GM18858 (cell line): ENCODE measurements around the gene WDR91.
A peak's percentile ranks its signal among the peaks of the same experiment; 100 is the strongest.

ENCODE experiments used
- ATAC-seq: cut with Tn5 transposase; IDR thresholded peaks from one replicate; pipeline ENCODE4 v1.9.1; 2021; ENCODE audit not compliant: unreplicated experiment

The WDR91 gene

DNA sequence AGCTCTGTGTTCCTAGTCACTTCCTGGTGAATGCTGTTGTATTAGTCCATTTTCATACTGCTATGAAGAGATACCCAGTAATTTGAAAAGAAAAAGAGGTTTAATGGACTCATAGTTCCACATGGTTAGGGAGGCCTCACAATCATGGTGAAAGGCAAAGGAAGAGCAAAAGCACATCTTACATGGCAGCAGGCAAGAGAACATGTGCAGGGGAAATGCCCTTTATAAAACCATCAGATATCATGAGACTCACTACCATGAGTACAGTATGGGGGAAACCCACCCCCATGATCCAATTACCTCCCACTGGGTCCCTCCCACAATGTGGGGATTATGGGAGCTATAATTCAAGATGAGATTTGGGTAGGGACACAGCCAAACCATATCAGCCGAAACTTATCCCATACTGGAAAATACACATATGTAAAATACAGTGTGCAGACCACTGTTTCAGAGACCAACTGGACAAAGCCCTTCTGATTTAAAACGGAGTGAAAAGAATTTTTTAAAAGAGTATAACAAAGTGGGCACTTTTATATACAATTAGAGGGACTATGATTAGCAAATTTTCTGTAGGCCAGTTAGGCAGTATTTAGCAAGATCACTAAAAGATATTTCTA, 48.8 kb downstream of the WDR91 start:
- ATAC-seq, result no peak

DNA sequence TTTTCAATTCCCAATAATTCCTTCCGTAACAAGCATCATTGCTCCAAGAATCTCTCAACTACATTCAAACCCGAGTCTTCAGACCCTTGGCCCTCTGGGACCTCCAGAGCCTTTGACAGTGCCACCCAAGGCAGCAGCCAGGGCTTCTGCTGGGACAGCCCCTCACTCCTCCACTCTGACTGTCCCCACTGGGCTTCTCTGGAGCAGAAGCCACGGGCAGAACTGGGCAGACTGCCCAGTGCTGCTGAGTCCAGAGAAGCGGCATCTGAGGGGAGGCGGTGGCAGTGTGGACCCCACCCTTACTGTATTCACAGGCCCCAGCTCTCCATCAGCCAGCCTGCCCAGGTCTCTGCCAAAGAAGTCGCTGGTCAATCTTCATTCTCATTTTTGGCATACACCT, 49.7 kb downstream of the WDR91 start:
- ATAC-seq, result no peak

DNA sequence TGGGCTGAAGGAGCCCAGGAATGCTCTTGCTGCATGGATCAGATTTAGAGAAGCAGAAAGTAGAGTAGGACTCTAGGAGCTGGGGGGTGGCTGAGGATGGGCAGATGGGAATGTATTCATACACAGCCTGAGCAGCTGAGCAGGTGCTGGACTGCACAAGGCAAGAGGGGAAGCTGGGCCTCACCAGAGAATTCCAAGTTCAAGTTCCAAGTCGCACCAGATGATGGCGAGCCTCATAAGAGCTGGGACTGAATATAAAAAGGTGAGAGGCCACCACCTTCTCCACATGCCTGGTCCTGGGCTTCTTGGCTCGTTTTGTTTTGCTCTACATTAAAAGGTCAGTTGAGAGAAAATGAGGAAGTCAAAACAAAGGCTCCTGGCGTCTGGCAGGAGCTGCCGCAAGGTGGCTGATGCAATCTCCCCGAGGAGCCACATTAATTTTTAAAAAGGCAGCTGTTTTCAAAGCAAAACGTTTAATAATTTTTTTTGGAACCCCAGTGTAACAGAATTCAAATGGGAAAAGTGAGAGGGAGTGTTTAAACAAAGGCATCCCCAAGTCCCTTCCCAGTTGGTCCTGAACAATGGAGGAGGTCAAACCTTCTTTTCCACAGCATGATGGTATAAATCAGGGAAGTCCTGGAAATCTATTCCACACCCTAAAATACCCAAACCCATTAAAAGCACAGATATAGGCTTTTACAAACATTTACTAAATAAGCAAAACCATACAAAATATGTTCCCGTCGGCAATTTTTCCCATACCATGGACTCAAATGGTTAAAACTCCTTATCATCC, 50.3 kb downstream of the WDR91 start:
- ATAC-seq, result no peak

DNA sequence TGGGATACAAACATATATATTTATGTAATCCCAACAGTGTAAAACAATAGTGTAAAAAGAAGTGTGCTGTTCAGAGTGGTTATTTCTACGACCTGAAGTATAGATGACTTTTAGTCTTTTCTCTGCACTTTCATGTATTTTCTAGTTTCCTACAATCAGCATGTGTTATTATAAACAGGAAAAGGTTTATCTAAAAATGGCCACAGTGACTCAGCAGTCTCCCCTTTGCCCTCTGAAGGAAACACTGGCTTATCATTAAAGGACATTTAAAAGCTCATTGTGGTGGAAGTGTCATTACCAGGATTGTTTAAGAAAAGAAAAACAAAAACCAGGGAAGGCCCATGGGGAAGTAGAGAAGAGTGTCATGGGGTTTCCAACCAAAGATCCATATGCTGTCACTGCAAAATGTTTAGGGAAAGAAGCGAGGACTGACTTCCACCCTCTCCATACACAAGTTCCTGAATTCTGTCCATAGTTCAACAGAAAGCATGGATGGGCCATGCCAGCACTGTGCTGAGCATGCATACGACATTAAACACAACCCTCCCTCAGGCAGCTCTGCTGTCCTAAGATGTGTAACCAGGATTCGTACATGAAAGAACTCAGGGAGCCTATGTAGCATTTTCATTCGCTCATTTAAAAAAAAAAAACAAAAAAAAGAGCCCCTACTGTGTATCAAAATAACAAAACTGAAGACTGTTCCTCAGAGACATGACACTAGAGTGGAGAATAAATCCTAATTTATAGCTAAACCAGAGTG, 51.0 kb downstream of the WDR91 start:
- no peak for ATAC-seq

DNA sequence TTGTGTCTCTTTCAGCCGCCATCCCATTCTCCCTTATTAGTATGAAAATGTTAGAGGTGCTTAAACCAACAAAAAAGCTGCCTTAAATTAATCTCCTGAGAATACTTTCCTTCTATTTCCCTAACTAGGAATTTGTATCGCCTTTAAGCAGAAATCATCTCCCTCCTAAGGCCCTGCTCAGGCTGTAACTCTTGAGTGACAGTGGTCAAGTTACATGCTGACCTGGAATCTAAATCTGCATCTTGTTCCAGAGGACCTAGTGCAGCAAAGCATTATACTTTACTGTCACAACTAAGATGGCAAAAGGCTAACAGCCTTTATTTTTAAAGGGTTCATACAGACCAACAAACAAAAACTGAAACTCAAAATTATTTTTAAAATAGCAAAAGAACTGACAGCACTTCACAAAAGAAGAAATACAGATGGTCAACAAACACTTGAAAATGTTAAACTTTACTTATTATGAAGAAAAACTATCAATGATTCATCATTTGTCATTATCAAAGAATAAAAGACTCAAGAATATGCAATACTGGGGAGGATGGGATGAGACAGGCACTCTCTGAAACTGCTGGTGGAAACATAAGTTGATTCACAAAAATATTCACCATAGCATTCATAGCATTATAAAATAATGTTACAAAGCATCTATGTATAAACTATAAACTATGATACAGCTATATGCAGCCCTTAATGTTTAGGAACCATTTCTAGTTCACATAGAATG, 51.8 kb downstream of the WDR91 start:
- ATAC-seq, result no peak

DNA sequence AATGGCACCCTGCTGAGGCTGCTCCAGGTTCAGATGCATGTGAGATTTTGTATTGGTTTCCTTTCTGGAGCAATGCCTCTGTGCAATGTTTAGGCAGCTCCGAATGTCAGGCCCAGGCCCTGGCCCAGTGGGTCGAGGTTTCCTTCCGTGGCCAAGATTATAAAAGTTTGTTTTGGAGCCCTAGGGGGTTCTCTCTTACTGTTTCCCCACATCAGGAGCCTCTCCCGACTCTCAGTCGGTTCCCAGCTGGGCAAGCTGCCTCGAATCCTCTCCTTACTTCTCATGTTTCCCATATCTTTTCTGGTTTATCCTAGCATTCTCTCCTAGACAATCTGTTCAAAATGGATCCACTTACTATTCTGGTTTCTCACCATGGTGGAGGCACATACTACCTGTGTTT, 52.5 kb downstream of the WDR91 start:
- no peak for ATAC-seq

DNA sequence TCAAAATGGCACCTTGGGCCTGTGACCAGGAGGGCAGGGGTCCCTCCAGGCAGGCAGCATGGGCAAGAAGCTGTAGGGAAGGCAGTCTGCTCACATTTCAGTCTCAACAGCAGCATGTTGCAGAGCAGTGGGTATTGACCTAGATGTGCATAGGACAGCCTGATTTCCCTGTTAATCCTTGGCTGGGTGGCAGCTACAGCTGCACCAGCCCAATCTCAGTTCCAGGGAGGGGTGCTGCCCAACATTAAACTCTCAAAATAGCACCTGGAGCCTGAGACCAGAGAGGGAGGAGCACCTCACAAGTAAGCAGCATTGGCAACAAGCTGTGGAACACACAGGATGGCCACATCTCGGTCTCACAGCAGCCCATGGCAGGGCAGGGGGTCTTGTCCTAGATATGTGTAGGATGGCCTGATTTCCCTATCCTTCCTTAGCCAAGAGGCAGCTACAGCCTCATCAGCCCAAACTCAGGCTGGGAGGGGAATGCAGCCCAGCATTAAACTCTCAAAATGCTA, 53.1 kb downstream of the WDR91 start:
- ATAC-seq, result no peak

DNA sequence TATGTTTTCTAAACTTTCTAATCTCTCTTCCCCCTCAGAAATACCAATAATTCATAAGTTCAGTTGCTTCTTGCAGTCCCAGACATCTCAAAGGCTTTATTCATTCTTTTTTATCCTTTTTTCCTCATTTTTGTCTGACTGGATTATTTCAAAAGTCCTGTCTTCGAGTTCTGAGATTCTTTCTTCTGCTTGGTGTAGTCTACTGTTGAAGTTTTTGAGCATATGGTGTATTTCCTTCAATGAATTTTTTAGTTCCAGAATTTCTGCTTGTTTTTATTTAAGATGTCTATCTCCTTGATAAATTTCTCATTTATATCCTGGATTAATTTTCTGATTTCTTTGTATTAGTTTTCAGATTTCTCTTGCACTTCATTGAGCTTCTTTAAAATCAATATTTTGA, 55.0 kb downstream of the WDR91 start:
- no peak for ATAC-seq

DNA sequence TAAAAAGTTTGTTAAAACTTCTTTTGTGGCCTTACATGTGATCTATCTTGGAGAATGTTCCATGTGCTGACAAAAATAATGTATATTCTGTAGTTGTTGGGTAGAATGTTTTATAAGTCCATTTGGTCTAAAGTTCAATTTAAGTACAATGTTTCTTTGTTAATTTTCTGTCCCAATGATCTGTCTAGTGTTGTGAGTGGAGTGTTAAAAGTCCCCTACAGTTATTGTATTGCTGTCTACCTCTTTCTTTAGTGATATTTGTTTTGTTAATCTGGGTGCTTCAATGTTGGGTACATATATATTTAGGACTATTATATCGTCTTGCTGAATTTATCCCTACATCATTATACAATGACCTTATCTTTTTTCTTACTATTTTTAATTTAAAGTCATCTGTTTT, 56.6 kb downstream of the WDR91 start:
- ATAC-seq, result no peak

DNA sequence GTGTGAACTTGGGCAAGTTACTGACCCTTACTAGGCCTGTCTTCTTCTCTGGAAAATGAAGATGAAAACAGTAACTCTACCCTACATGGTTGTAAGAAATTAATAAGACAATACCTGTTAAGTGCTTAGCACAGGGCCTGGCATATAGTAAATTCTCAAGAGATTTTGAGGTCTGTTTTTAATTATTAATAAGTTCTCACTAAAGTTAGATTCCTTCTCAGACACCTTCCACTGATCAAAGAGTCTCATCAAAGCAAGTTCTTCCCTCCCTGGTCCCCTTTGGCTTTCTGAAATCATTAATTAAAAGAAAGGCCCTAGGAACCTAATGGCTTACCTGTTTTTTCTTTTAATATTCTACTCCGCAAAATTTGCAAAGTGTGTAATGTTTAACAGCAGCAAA, 58.9 kb downstream of the WDR91 start:
- ATAC-seq, result no peak

DNA sequence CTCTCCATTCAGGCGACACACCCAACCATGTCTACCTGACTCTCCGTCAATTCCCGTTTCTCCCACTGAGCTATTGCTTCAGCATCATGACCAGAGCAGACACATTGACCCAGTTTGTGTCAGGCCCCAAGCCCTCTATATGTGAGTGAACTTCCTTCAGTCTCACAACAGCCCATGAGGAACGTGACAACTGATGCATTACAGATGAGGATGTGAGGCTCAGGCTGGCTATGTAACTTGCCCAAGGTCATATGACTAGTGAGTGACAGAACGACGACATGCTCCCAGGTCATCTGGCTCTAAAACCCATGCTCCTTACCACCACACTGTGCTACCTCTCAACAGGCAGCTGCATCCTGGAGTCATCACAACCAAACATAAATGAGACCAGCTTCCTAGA, 59.8 kb downstream of the WDR91 start:
- no peak for ATAC-seq

DNA sequence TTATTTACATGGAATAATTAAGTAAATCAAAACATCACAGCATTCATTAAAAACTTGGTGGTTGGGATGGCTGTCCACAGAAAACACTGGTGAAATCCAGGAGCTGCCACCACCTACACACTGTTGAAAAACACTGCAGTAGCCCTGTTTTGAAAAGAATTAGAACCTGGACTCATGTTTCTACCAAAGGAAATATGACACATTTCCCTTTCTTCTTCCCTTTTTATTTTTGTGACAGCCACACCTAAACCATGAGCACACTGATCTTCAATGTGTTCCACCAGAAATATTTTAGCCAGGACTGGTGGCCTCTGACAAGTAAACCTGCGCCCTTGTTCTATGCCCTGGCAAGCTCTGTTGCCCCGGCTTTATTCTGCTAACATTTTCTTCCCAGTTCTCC, 60.2 kb downstream of the WDR91 start:
- no peak for ATAC-seq

DNA sequence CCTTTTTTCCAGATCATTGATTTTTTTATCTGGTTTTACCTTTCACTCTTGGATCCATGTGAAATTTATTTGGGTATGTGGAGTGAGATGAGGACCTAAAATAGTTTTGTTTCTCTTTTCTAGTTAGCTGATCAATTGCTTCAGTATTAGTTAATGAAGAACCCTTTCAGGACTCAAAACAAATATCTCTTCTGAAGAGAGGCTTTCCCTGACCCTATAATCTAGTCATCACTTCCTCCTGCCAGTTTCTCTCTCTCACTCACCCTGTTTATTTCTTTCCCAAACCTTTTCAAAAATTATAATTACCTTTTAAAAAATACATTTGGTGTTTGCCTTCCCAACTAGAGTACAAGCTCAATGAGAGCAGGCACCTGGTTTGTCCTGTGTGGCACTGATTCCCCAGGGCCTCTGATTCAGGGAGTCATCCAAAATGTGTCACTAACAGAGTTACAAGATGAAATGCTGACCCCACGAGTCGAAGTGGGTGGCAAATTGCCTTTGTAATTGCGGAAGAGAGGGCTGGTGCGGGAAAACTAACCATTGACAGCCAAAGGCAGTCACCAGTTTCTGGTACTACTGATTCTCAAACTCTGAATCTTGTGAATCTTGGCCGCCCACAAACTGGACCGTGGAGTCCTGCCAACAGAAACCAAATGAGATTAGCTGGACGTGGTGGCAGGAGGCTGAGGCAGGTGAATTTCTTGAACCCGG, 61.1 kb downstream of the WDR91 start:
- no peak for ATAC-seq

DNA sequence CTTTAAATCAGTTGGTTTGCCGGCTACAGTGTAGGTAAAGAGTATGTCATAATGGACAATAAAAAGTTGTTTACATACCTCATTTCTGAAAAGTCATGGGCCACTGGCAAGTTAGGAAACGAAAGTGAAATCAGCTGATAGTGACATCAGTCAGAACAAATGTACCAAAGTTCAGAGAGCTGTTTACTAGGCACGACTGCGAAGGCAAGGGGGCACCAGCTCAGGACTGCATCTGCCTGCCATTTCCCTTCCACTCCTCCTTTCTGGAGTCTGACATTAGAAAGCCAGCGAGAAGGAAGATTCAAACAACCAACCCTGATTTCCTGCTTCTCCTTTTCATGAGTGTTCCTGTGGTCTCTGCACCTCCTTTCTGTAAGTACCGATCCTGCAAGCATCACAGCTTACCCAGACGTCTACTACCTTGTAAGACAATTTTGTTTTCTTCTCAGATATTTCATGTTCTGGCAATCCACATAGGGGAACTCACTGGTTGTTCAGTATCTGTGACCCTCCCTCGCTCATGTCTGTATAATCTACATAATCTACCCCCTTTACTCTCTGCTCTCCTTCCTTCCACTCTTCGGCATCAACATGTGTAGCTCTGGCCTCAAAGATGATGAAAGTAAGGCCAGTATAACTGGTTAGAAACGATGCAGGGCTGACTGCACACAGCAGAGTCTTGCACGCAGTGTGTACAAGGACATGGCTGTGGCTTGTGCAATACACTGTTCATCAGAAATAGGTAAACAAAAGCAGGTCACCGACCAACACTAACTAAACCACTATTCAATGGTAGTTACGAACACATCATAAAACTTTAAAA, 63.2 kb downstream of the WDR91 start, which contains the start of gene TMEM140:
Gene TMEM140, plus strand, starts transcription at position 174 of the 823 bp plus-strand sequence. CDS start 16,370 bp downstream, outside the sequence.
- peak; percentile 57 for ATAC-seq

DNA sequence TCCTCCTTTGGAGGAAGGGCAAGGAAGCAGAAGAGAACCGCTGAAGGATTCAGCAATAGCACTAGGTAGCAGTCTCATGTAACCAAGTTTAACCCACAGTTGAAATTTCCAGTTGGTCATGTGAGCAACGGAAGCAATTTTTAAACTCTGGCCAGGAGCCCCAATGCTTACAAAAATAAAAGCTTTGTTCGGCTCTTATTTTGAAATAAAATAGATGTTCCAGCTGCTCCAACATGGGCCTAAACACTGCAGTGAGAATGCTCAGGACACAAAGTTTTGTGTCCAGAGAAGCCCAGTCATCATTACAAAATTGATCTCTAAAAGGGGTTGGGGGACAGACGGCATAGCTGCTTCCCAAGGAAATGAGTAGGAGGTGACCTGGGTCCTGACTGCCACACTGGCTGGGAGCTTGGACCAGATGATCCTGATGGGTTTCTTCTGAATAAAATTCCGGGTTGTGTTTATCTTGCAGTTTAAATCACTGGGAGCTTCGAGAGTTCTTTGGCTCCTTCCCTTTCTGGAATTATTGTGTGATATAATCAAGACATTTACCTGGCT, 63.9 kb downstream of the WDR91 start:
- ATAC-seq, result peak; percentile 1

DNA sequence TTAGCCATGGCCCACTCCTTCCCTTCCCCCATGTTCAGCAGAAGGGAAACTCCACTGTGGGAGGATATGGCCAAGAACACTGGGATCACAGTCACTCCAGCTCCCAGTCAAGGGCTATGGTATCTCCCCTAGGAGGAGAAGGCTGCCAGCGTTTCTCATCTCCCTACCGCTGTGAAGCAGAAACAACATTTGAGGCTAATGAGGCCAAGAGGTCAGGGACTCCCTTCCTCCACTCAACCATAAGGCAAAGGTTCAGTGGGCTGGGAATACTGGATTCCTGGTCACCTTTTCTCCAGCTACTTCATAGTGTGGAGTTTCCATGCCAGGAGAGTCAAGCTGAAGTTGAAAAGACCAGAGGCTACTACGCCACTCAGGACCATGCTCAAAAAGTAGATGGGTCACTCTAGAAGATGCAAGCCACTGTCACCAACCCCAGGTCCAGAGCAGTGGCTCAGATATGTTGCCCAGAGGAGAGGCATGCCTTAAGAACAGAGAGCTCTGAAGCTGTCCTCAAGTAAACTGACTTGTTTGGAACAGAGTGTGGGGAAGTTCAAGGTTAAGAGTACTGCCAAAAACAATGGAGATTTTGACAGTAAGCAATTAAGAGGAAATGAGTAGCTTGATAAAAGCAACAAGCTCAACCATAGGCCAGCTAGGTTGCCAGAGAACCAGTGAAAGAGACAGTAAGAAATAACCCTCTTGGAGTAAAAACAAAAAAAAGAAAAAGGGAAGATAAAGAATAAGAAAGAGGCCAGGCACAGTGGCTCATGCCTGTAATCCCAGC, 67.2 kb downstream of the WDR91 start:
- no peak for ATAC-seq
